HuH-7 (cell line): ENCODE results near the gene PLEKHM1.

Source experiments
- DNase-seq: peaks from one replicate; pipeline ENCODE4 v3.0.0; 2011; ENCODE audit warnings: low spot score

Gene PLEKHM1

DNA sequence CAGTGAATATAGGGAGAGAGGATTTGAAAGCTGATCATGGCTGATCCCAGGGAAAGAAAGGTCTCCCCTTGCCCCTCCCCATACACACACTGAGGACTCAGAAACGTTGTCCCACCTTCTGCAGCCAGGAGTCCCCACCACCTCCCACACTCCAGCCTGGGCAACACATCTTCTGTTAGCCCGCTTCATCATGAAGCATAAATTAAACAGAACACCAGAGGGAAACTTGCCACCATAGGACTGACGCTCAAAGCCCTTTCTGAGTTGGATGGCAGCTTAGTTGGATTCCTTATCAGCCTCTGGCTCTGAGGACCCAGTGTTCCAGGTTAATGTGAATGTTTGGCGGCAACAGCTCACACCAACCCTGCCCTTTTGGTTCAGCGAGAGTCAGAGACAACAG, 91.7 kb downstream of the PLEKHM1 start:
- DNase-seq, result no peak

DNA sequence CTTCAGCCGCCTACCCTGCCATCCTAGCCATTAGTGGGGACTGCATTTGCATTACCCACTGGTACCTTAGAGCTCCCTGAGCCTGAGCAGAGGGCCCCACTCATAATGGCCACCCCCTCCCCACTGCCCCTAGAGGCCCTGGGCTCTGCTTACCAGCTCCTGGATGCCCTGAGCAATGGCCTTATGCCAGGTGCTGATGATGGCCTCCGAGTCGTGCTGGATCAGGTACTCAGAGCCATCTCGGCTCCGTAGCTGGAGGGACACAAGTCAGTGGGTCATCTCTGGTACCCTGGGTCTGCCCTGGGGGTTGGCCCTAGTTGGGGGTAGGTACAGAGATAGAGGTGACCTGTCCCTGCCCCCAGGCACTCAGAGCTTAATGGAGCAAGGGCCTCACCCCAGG, 92.7 kb downstream of the PLEKHM1 start:
- DNase-seq, result no peak

DNA sequence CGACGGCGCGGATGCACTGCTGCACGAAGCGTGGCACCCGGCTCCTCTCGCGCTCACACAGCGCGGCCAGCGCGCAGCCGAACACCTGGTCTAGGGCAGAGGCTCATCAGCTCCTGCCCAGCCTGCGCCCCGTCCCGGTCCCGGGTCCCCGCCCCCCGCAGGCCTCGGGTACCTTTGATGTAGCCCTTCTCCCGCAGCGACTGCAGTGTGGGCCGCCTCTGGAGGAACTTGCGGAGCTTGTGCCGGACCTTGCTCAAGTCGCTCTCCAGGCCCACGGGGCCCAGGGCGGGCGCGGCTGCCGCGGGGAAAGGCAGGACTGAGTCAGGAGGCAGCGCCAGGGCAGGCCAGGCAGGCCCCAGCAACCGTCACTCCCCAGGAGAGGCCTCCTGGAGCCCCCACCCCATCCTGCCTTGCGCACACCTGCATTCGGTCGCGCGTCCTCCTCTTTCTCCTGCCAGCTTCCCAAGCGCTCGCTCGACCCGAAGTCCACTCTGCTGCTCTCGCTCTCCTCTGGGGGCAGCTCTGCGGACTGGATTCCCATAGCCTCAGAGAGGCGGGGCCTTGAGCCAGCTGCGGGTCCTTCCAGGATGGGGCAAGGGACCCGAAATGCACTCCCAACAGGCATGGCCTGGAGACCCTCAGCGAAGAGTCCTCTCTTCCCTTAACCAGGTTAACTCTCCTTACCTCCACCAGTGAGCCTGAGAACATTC, 93.9 kb downstream of the PLEKHM1 start:
- no peak for DNase-seq

DNA sequence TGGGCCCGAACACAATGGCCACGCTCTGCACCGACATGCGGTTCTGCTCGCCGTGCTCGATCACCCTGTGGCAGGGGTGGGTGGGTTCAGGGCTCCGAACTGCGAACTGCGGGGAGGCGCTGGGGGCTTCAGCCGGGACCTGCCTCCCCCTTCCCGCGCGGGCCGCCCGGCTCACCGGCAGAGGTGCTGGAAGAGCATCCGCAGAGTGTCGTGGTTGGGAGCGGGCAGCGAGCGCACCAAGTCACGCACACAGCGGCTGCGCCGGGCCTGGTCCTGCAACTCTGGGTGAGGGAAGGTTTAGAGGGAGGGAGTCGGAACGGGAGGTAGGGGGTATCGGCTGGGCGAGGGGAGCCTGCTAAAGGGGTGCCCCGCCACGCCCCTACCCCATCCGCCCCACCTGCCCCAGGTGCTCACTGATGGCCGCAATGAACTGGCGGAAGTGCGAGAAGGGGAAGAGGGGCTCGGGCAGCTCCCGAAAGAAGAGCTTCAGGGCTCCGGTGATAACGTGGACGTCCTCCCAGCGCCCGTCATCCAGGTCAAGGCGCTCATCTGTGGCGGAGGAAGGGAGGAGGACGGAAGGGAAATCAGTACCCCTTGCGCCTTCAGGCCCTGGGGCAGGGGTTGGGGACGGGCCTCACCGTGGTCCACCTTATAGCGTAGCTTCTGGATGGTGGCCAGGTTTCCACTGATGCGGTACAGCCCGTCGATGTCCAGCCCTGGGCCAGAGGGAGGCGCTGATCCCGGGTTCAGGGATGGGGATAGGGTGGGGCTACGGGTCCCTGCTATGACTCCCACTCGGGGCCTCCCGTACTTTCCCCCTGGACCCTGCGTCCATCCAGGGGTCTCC, 94.7 kb downstream of the PLEKHM1 start:
- no peak for DNase-seq

DNA sequence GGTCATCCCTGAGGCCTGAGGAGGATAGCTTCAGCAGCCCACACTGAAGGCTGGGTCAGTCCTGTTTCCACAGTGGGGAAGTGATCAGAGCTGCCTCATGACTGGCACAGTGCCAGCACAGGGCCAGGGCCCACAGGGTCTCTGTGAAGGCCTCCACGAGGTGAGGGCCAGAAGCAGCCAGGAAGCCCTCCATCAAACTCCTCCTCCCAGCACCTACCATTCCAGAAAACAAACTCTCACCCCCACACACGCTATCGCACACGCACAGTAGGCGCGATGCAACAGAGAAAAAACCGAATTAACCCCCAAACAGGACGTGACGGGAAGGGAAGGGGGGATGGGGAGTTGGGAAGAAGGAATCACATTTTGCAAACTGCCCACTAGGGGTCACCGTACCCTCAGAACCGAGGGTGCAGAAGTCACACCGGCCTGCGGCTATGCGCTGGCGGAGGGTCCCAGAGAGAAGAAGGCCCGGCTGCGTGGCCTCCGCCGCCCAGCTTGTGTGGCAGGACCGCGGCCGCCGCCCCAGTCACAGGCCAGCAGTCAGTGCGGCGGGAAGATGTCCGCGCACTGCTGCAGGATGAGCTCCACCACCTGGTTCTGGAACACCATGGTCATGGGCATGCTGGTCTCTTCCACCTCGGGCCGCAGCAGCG, 95.5 kb downstream of the PLEKHM1 start:
- peak; percentile 96 for DNase-seq

DNA sequence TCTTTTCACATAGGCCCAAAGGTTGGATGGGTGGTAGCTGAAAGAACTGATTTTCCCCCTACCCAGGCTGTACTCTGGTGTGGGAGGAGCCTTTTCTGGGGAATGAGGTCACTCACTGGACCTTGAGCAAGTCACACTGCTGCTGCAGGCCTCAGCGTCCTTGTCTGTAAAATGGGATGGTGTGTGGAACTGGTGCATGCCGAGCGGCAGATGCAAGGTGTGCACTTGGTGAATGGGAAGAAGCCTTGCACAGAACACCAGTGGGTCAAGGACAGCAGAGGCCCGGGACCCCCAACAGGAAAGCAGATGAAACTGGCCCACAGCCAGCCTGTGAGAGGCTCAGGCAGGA, 96.0 kb downstream of the PLEKHM1 start:
- no peak for DNase-seq

DNA sequence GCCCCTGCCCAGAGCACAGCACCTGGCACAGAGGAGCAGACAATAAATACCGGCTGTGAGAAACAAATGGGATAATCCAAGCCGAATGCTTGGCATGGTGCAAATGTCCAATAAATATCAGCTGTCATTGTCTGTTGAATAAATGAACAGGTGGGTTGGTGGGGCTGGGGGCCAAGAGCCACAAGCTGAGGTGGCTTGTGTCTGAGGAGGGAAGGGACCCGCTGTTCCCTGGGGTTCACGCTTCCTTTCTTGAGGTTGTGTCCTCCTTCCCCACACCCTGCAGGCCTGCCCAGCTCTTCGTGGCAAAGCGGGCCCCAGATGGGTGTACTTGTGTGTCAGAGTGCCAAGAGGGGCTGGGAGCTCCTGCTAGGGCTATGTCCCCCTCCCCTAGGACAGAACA, 96.4 kb downstream of the PLEKHM1 start:
- no peak for DNase-seq

DNA sequence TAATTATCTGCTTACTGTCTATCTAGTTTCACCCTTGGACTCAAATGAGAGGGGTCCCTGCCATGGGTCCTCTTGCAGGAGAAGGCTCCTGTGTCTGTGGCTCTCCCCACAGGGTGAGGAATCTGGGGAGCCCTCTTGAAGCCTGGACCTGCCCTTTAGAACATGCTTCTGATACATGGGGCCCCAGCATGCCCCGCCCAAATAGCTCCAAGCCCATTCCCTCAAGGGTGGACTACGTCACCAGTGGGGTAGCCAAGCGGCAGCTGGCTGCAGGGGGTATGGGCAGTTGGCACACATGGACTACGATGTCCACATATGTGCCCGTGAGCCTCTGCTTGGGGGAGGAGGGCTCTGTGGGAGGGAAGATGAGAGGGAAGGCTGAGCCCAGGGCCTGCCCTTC, 97.1 kb downstream of the PLEKHM1 start:
- no peak for DNase-seq

DNA sequence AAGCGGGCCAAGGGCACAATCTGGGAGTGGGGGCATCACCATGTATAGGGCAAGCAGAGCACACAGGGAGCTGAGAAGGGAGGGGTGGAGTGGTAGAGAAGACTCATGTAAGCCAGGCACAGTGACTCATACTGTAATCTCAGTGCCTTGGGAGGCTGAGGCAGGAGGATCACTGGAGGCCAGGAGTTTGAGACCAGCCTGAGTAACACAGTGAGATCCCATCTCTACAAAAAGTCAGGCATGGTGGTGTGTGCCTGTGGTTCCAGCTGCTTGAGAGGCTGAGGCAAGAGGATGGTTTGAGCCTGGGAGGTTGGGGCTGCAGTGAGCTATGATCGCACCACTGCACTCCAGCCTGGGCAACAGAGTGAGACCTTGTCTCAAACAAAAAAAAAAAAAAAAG, 98.6 kb downstream of the PLEKHM1 start:
- no peak for DNase-seq

DNA sequence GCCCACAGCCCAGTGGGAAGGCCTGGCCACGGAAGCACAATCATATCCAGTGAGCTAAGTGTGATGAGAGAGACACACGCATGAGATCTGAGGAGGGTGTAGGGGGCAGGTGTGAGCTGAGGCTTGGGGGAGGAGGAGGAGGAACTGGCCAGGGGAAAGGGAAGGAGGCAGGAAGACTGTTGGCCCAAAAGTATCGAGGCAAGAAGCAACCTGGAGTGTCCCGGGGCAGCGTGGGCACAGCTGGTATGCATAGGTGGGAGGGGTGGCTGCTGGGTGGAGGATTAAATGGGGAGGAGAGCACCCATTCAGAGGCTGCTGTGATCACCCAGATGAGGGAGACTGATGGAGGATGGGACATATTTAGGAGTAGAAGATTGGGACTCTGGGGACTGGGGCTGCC, 99.2 kb downstream of the PLEKHM1 start:
- no peak for DNase-seq

DNA sequence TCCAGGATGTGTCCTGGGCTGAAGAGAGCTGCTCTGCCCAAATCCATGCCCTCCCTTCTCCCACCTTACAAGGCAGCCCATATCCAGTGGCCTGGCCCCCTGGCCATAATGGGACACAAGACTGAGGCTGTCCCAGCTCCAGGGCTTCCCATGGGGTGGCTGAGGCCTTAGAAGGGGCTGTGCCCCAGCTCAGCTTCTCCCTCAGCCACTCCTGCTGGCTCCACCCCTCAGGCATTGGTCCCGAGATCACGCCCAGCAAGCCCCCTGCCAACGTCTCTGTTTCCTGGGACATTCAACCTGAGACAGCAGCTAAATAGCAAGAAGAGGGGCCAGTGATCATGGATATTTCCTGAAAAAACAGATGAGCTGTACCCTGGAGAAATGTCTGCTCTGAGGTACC, 101.2 kb downstream of the PLEKHM1 start:
- DNase-seq, result no peak

DNA sequence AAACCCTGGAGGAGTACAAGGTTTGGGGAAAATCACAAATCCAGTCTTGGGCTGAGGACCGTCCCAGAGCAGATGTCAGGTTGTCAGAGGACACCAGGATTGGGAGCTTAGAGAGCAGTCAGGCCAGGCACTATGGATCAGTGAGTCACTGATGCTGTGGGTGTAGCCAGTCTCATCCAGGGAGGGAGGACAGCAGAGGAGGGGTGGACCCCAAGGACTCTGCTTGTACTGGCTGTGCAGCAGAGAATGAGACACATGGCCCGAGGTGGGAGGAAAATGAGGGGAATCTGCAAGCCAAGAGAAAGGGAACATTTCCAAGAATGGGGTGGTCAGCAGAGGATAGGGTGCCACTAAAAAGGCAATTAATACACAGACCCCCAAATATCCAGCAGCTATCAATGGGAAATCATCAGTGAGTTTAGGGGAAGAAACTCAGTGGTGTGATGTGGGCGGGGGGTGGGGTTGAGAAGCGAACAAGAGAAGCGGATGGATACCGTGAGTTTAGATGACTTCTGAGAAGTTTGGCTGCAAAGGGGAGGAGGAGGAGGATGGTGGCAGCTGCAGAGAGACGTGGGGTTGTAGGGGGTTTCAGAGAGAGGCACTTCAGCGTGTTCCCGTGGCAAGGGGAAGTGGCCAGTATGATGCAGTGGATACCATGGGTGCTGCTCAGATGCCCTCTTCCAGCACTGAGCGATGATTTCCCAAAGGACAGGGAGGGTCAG, 101.8 kb downstream of the PLEKHM1 start:
- no peak for DNase-seq

DNA sequence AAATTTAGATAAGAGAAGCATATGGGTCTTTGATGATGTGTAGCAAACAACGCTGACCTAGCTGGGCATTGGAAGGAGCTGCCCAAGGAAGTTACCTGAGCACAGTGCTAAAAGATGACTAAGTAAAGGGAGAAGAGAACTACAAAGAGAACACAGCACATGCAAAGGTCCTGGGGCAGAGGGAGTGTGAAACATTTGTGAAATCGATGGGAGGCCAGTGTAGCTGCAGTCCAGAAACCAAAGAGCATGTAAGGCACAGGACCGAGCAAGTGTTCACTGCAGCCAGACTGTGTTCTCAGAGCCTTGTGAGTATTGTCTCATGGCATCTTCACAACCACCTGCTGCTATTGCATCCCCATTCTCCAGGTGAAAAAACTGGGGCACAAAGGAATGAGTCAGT, 102.8 kb downstream of the PLEKHM1 start:
- no peak for DNase-seq

DNA sequence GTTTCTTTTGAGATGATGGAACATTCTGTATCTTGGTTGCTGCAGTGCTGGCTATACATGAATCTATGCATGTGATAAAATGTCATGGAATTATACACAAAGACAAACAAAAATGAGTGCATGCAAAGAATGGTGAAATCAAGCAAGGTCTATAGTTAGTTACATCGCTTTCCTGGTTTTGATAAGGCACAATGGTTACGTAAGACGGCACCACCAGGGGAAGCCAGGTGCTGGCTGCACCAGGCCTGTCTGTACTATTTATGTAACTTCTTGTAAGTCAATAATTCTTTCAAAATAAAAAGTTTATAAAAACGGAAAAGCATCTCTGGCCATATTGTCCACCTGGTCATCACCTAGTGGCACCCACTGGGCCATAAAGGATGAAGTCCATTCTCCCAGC, 104.3 kb downstream of the PLEKHM1 start:
- DNase-seq, result no peak
